K562 (cell line): Measurements from ENCODE around the gene INTS1. TPM values are rescaled to one million over a fixed set of nuclear protein-coding genes. Genes with fewer than 3 reads are reported as not detected.
"Not testable (repeated sequence)": the region's sequence is repeated elsewhere in the genome, so short reads cannot be mapped to it uniquely, and the experiment has no call there.

Source experiments
- ATAC-seq: fragments of 200-7000 bp; cut with Tn5 transposase; 3 replicates; pipeline ENCODE4 v1.9.1; 2020; ENCODE audit warnings: moderate library complexity
- BruUV-seq: library from RNA; stranded (reverse); fragments of 400-500 nt; replicated peaks from 2 replicates; lab custom pipeline; 2021; lab: Mats Ljungman, UMichigan
- CTCF ChIA-PET: fragments of 300-600 bp; formaldehyde crosslinking; extraction: SDS; loops from one replicate; lab custom pipeline; 2021; ENCODE audit warnings: low intra/inter-chr PET ratio; lab: Yijun Ruan, JAX
- POLR2A ChIA-PET: fragments of 300-600, 350-650 bp; sonication (Branson Sonifier 250); formaldehyde crosslinking; extraction: SDS; loops from one replicate; lab custom pipeline; 2021; ENCODE audit warnings: antibody characterized with exemption, inconsistent platforms; lab: Yijun Ruan, JAX
- DNase-seq, 4 experiments: peaks; one replicate each; pipeline versions ENCODE4 v3.0.0 to v3.0.0-alpha.2; 2011 to 2018; ENCODE audit warnings: low spot score in 3 of 4, mixed read lengths in 3 of 4; ENCODE audit errors: extremely low read depth in 1 of 4
- FAIRE-seq: peaks from 2 replicates; lab custom pipeline; 2011; peaks lifted over from hg19 to GRCh38; lab: Jason Lieb, UNC
- H2AFZ ChIP-seq: 2 replicates; pipeline ENCODE4 v1.6.0; 2011; ENCODE audit warnings: low read depth, low read length, control low read depth, inconsistent platforms
- H3K27ac ChIP-seq: fragments of 200-600 bp; 3 replicates; pipeline ENCODE4 v1.8.0; 2011; ENCODE audit warnings: low read depth, mild to moderate bottlenecking, control low read depth, inconsistent platforms, low read length, moderate library complexity, mixed read lengths; ENCODE audit errors: extremely low read depth
- H3K27me3 ChIP-seq, 2 experiments: fragments of 300-600 bp in 1 of 2; 2 replicates in 1 of 2; 3 replicates in 1 of 2; pipeline versions ENCODE4 v1.6.0 to v1.8.0; 2011; ENCODE audit warnings: inconsistent platforms in 2 of 2, low read length in 2 of 2, mild to moderate bottlenecking in 1 of 2, mixed read lengths in 1 of 2, moderate library complexity in 1 of 2; ENCODE audit not compliant: control insufficient read depth in 2 of 2, insufficient read depth in 2 of 2
- H3K36me3 ChIP-seq: fragments of 300-600 bp; 3 replicates; pipeline ENCODE4 v1.8.0; 2011; ENCODE audit warnings: mild to moderate bottlenecking, low read length, inconsistent platforms; ENCODE audit not compliant: control insufficient read depth, insufficient read depth
- H3K4me1 ChIP-seq, 2 experiments: fragments of 200-600 bp in 1 of 2; replicated peaks in 1 of 2; 2 replicates in 1 of 2; 3 replicates in 1 of 2; pipeline versions ENCODE4 v1.5.1 to v1.8.0; 2011; ENCODE audit warnings: inconsistent platforms in 2 of 2, low read length in 2 of 2, mild to moderate bottlenecking in 1 of 2, mixed read lengths in 1 of 2, moderate library complexity in 1 of 2; ENCODE audit not compliant: control insufficient read depth in 2 of 2, insufficient read depth in 2 of 2
- H3K4me2 ChIP-seq: 2 replicates; pipeline ENCODE4 v1.6.1; 2011; ENCODE audit warnings: low read length, control low read depth, inconsistent platforms, mixed read lengths; ENCODE audit not compliant: insufficient read depth
- H3K4me3 ChIP-seq: fragments of 200-600 bp; sonication (generic), shearing (Covaris generic); 2 replicates; pipeline ENCODE4 v1.5.1; 2016; ENCODE audit warnings: control low read depth, inconsistent platforms
- H3K79me2 ChIP-seq: fragments of 200-600 bp; 3 replicates; pipeline ENCODE4 v1.8.0; 2011; ENCODE audit warnings: low read length, inconsistent platforms; ENCODE audit not compliant: control insufficient read depth, insufficient read depth
- H3K9ac ChIP-seq, 2 experiments: 2 replicates each; pipeline versions ENCODE4 v1.6.0 to v1.6.1; 2011; ENCODE audit warnings: low read depth in 2 of 2, low read length in 2 of 2, control low read depth in 1 of 2, inconsistent platforms in 1 of 2, mild to moderate bottlenecking in 1 of 2, mixed read lengths in 1 of 2; ENCODE audit not compliant: insufficient read depth in 1 of 2
- H3K9me1 ChIP-seq: one replicate; pipeline ENCODE4 v1.6.0; 2011; ENCODE audit warnings: inconsistent platforms, mild to moderate bottlenecking, low read length, moderate library complexity; ENCODE audit not compliant: control insufficient read depth, insufficient read depth
- H3K9me3 ChIP-seq: replicated peaks from 2 replicates; pipeline ENCODE4 v1.5.1; 2011; ENCODE audit warnings: low read depth, low read length, inconsistent platforms; ENCODE audit not compliant: control insufficient read depth, insufficient read depth
- H4K20me1 ChIP-seq: replicated peaks from 2 replicates; pipeline ENCODE4 v1.6.1; 2011; ENCODE audit warnings: low read length, inconsistent platforms, mixed read lengths; ENCODE audit not compliant: control insufficient read depth, insufficient read depth
- ESRRA ChIP-seq: fragments of 450-650 bp; IDR thresholded peaks from 2 replicates; pipeline ENCODE4 v1.6.1; 2014; ENCODE audit warnings: low read depth, mild to moderate bottlenecking, moderate library complexity, borderline replicate concordance
- NFATC3 ChIP-seq: fragments of 450-650 bp; IDR thresholded peaks from 2 replicates; pipeline ENCODE4 v1.6.1; 2017; ENCODE audit warnings: mild to moderate bottlenecking
- NR2C1 ChIP-seq, 2 experiments: fragments of 450-650 bp; IDR thresholded peaks; 2 replicates each; pipeline ENCODE4 v1.6.1; 2017; ENCODE audit warnings: mild to moderate bottlenecking in 2 of 2, antibody characterized with exemption in 1 of 2, inconsistent platforms in 1 of 2, missing compliant biosample characterization in 1 of 2, missing genetic modification characterization in 1 of 2
- PRDM10 ChIP-seq: fragments of 450-650 bp; IDR thresholded peaks from 2 replicates; pipeline ENCODE4 v1.6.1; 2018; ENCODE audit not compliant: partially characterized antibody
- SMARCA4 ChIP-seq: fragments of 450-650 bp; IDR thresholded peaks from 2 replicates; pipeline ENCODE4 v1.6.1; 2016
- SOX6 ChIP-seq: fragments of 450-650 bp; IDR thresholded peaks from 2 replicates; pipeline ENCODE4 v1.6.1; 2014; ENCODE audit warnings: mild to moderate bottlenecking
- ZNF175 ChIP-seq: fragments of 200-800 bp; sonication (Bioruptor generic); IDR thresholded peaks from 2 replicates; pipeline ENCODE4 v1.6.1; 2016; ENCODE audit warnings: low read depth, mild to moderate bottlenecking, missing genetic modification characterization, missing compliant biosample characterization
- WGBS: fragments of 100-300 bp; shearing (Covaris generic); methylation state at CpG from one replicate; pipeline ENCODE4 v1.1.6; 2016; ENCODE audit warnings: low coverage, mixed read lengths; ENCODE audit not compliant: insufficient coverage; ENCODE audit errors: missing lambda C conversion rate; 5-methylcytosine and 5-hydroxymethylcytosine counted together
- in situ Hi-C: fragments of 300-500 bp; cut with MboI; formaldehyde crosslinking; loops from 4 replicates; pipeline ENCODE4 v1.15.0; 2018; ENCODE audit warnings: inconsistent platforms, mixed read lengths
- intact Hi-C: fragments of 100-400 bp; cut with micrococcal nuclease; formaldehyde crosslinking; loops from 2 replicates; pipeline ENCODE4 v1.14.2; 2022
- polyA plus RNA-seq, 8 experiments: library from polyadenylated mRNA; depleted of rRNA in 4 of 8; stranded (reverse) in 5 of 8; unstranded in 3 of 8; fragments of >200 nt; fragmentation: Nextera tagmentation in 2 of 8; fragmentation: Illumina TruSeq in 1 of 8; extraction: Ambion mirVana in 2 of 8; extraction: Trizol in 1 of 8; gene quantifications; 2 replicates each; pipeline versions ENCODE4 v1.2.1 to v1.2.3, GENCODE V29; 2011 to 2014; ENCODE audit warnings: inconsistent platforms in 1 of 8, missing spikeins in 1 of 8
- total RNA-seq, 7 experiments: library from RNA; depleted of rRNA in 6 of 7; stranded (reverse); fragments of >200 nt in 6 of 7; fragmentation: Illumina TruSeq in 2 of 7; extraction: Trizol in 2 of 7; gene quantifications; 2 replicates each; pipeline versions ENCODE4 v1.2.1 to v1.2.3, GENCODE V29; 2011 to 2021; ENCODE audit warnings: low replicate concordance in 1 of 7

INTS1 gene
- total and polyA plus RNA-seq, 9 of the 15 experiments (the other 6 are each of a cell fraction or from before 2014, with no cell fraction given), result 0.34 to 119 (median 18.5) TPM

DNA sequence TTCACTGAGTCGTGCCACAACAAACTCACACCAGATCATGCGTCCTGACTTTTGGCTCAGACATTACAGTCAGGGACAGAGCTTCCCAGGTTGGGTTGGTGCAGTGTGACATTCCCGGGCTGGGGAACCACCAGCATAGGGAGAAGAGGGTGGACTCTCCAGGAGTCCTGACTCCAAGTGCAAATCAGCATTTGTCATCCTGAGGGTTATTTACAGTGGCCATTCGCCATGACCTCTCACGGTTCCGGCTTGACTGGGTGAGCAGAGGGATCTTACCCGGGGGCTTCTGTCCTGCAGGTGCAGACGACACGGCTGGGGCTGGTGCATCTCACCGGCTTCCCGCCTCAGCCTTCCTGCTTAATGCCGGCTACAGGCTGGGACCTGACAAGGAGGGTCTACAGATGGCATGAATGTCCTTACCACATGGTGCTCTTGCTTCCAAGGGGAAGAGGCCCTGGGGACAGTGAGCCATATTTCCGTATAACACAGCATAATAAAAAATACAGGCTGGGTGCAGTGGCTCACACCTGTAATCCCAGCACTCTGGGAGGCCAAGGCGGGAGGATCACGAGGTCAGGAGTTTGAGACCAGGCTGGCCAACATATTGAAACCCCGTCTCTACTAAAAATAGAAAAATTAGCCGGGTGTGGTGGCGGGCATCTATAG is 12.5 kb upstream of the INTS1 start (continued):
- TF ChIP-seq PRDM10 (no peak), NFATC3 (no peak), SMARCA4 (no peak), SOX6 (no peak), ZNF175 (CRISPR knock-in tag) (no peak)

GRCh38 chr7:1515509-1515967 is 11.3 kb upstream of the INTS1 start:
- peak; percentile 37; the same call in 1 of the 2 replicates for TF ChIP-seq NR2C1 (IDR thresholded peaks at IDR 0.05)
- FAIRE-seq; H3K79me2 ChIP-seq; ATAC-seq; intact Hi-C loops; H2AFZ ChIP-seq; H3K9me3 ChIP-seq; DNase-seq; H3K9me1 ChIP-seq; H3K4me3 ChIP-seq; H4K20me1 ChIP-seq; in situ Hi-C loops; H3K4me2 ChIP-seq; BruUV-seq; H3K27ac ChIP-seq; H3K36me3 ChIP-seq; CTCF ChIA-PET; TF ChIP-seq NR2C1 (tag; IDR thresholded peaks at IDR 0.05): not testable (repeated sequence)
- peak; percentile 86 for TF ChIP-seq ESRRA
- POLR2A ChIA-PET, result interaction anchor here (0.6 to 1.0 kb wide), 2 partner anchors 22 to 166 kb away, joined by 3 to 7 read pairs; no protein-coding TSS in a partner anchor
- Histone ChIP-seq H3K4me1 (peaks cover 8 to 35% of the 10 kb centered on the region in 2 experiments), H3K9ac (peak overlapping the region in 1 of 2 experiments; percentile 32; a peak in 1 of 4 replicates), H3K27me3 (peaks cover 0 to 19% of the 10 kb centered on the region in 2 experiments; a peak in 3 of 5 replicates)
- 40% methylated on average over 17 of the region's 17 CpGs for WGBS
